GM19240 (cell line): ENCODE data around the gene CFAP65.

Experiments
- DNase-seq: peaks from one replicate; pipeline ENCODE4 v3.0.0; 2011; ENCODE audit warnings: low spot score; ENCODE audit not compliant: insufficient read length

CFAP65 gene

GRCh38 chr2:219010162-219010756, 31.1 kb downstream of the CFAP65 start:
- DNase-seq = no peak

GRCh38 chr2:219009294-219009693, 32.0 kb downstream of the CFAP65 start:
- no peak for DNase-seq

- DNase-seq = no peak
Observed at GRCh38 chr2:219003979-219004378, 37.3 kb downstream of the CFAP65 start.

- DNase-seq = no peak
Observed at GRCh38 chr2:219003267-219003634, 38.1 kb downstream of the CFAP65 start.

DNA sequence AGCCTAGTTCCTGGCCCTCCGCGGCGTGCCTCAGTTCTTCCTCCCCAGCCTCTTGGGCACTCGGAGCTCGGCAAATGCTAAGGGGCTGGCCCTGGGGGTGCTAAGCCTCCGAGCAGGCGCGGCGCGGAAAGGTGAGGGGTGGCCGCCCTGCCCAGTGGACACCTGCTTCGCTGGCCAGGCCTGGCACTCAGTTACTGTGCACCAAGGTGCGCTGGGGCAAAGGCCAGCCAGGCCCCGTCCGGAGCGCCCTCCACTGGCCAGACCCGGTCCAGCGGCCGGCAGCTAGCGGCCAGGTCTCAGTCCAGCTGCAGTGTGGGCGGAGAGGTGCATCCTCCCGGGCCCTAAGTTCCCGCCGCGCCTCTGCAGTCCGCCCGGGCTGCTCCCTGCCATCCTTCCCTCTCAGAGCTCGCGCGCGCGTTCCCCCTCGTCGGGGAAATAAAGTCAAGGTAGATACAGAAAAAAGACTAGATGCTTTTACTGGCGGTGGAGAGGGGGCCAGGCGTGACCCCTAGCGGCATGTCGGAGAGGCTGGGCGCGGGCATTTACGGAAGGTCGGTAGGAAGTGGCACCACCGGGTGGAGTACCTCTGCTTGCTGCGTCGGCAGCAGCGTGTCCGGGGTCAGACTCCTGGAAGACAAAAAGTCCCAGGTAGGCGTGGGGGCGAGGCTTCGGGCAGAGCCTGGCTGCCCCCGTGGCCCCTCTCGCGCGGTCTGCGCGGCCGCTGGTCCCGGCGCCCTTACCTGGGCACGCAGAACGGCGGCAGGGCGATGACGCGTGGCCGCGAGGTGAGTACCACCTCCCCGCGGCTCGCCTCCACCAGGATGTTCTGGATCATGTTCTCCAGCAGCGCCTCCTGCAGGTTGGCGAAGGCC, 38.7 kb downstream of the CFAP65 start:
- no peak for DNase-seq

DNA sequence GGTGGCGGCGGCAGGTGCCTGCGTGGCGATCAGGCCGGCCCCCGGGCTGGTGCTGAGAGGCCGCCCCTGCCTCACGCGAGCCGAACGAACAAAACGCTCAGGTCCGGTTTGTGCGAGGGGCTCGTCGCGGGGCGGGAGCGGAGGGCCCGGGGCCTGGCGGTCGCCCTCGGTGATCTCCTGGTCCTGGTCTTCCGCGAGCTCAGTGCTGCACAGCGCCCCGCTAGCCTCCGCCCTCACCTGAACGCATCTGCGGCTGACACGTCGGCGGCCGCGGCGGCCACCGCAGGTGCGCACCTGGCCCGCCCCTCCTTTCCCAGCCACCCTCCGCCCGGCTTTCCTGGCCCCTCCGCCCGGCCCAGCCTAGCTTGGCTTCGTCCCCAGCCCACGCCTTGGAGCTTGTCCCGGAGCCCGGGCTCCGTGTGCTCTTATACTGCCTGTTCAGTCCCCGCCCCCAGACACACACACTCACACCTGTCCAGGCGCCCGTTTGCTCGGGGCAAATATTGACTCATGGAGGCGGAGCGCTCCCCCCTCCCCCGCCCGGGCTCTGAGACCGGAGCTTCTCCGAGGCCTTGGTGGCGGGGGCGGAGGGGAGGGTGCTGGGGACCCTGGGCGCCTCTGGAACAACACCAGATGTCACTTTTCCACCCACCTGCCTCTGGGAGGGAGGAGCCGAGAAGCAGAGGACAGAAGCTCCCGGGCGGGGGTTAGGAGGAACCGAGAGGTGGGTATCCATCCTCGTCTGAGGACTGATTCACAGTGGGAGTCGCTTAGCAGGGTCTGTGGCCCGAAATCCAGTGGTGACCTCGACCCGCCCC, 39.5 kb downstream of the CFAP65 start:
- no peak for DNase-seq

DNA sequence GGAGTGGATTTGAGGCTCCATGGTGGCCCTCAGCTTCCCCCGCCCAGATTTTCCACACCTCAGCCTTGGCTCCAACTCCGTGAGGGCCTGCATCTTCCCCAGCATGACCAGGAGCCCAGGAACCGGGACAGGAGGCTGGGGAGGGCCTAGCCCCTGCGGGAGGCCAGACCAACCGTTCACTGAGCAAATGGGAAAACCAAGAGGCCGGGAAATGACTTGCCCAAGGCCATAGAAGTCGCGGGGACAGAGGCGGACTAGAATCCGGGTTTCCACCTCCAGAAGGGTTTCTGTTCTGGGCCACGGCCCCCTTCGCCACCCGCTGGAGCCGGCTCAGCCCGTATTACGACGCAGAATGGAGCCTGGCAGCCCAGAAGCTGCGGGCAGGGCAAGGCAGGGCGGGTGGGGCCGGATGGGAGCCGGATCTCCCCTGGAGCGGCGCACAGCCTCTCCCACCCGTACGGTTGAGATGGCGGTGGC, 40.2 kb downstream of the CFAP65 start:
- no peak for DNase-seq

- DNase-seq = no peak
Observed at GRCh38 chr2:219000569-219000960, 40.8 kb downstream of the CFAP65 start.

GRCh38 chr2:218999881-219000568, 41.3 kb downstream of the CFAP65 start:
- DNase-seq = no peak

DNA sequence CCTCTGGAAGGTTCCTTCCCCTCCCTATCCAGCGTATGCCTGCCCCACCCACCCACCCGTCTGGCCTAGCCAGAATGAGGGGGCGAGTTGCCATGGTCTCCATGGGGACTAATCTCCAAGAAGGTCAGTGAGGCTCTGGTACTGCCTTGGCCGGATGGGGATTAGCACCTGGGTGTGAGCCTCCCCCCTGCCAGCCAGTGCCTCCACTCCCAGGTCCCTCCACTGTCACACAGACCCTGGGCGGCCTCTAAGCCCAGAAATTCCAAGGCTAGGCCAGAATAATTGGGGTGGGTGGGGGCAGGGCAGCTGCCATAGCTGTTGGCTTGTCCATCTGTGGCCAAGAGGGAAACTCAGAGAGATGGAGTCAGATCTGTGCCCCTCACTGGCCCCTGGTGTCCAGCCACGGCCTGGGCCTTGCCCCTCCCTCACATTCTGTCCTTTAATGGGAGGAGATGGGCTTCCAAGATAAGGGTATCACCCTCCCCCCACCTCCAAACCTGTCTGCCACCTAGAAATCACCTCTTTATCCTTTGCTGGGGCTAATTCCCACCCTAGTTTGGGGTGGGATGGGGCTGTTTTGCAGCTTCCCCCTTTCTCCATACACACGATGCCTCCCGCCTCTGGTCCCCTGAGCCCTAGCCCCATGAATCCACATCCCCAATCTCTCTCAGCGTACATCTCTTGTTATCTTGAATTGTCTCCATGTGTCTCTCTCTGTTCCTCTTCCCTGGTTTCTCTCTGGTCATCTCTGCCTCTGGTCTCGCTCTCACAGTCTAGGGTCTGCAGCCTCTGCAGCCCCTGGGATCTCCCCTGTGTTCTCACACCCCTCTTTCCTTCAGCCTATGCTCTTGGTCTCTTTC, 42.1 kb downstream of the CFAP65 start:
- no peak for DNase-seq

DNA sequence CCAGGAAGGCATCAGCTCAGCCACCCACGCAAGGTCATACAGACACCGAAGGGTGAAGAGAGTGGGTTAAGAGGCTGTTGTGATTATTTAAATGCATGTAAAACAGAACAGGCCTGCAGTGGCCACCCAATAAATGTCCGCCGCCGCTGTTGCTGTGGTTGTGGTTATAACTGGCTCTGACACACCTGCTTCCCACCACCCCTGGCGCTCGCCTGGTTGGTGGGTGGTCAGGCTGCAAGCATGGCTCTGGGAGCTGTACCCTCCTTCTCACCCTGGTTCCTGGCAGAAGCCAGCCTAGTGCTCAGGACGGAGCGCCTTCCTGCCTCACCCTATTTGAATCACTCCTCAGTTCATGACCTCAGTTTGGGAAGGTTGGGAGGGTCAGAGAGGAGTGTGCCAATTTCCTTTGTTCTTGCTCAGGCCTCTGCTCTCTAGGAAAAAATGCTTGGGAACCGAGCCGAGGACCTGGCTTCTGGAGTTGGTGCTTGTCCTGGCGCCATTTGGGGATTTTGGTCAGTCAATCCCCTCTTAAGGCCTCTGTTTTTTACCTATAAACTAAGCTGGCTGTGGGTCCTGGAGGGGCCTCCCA, 42.8 kb downstream of the CFAP65 start:
- no peak for DNase-seq

GRCh38 chr2:218997731-218998130, 43.6 kb downstream of the CFAP65 start:
- no peak for DNase-seq

- no peak for DNase-seq
Observed at GRCh38 chr2:218996937-218997336, 44.4 kb downstream of the CFAP65 start.

GRCh38 chr2:218995972-218996711, 45.2 kb downstream of the CFAP65 start:
- peak; percentile 91 for DNase-seq

- no peak for DNase-seq
Observed at GRCh38 chr2:218995561-218995960, 45.8 kb downstream of the CFAP65 start.

DNA sequence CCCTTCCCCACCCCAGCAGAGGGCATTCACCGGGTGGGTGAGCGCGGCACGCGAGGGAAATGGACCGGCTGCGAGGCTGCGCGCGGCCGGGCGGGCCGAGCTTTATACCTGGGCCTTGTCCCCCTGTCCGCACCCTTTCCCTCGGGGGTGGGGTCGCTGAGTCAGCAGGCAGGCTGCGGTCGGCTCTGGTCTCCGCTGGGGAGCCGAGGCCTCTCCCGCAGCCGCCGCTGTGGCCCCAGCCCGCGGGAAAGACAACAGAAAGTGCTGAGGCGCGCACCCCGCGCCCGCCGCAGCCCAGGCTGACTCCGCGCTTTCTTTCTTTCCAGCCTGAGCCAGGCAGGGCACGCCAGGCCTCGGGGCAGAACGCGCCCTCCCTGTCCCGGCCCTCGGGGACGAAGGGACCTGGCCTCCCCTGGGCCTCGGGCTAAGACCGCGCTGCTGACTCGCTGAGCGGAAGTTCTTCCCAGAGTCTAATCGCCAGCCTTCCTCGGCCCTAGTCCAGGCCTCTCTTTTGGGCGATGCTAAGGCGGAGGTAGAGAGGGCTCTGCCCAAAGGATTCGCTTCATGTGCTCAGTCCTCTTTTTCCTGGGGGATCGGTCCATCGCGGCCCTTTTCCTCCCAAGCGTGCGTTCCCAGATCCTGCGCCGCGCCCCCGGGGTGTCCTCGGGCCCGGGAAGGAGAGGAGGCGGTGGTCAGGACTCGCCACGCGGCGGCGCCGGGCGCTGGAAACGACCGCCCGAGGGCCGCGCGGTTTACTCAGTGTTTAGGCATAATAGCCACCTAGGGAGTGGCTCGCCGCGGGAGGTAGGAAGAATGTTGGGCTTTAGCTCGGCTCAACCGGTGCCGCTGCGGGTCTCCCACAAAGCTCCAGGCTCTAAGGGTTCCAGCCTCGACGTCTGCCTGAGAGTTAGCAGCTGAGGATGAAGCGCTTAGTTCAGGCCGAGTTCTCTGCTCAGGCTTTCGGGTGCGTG, 47.7 kb downstream of the CFAP65 start, which contains the start of gene CRYBA2:
Gene CRYBA2, minus strand, starts transcription at position 78 of the 971 bp plus-strand sequence. CDS start 246 bp downstream, outside the sequence.
- DNase-seq = no peak

GRCh38 chr2:218992703-218993344, 48.5 kb downstream of the CFAP65 start:
- no peak for DNase-seq

- DNase-seq = no peak
Observed at GRCh38 chr2:218992196-218992595, 49.1 kb downstream of the CFAP65 start.
